B cell (primary cell): Measurements from ENCODE around the gene C1orf35. TPM values are rescaled to one million over a fixed set of nuclear protein-coding genes. Genes with fewer than 3 reads are reported as not detected.

Experiments
- ATAC-seq: fragments of 200-7000 bp; cut with Tn5 transposase; one replicate; pipeline ENCODE4 v1.10.0; 2021; ENCODE audit warnings: low read depth, mild to moderate bottlenecking, moderate number of reproducible peaks, moderate library complexity
- CTCF ChIA-PET: fragments of 350-600 bp; sonication (Branson Sonifier 250); formaldehyde crosslinking; loops from one replicate; lab custom pipeline; 2021; ENCODE audit warnings: antibody characterized with exemption, inconsistent platforms; lab: Charles Lee
- POLR2A ChIA-PET: fragments of 350-600 bp; sonication (Branson Sonifier 250); formaldehyde crosslinking; loops from one replicate; lab custom pipeline; 2021; ENCODE audit warnings: antibody characterized with exemption; lab: Charles Lee
- DNase-seq: peaks from one replicate; pipeline ENCODE4 v3.0.0; 2013
- H2AFZ ChIP-seq: 2 replicates; pipeline ENCODE4 v1.6.1; 2012; ENCODE audit warnings: mild to moderate bottlenecking, low read depth, low read length; ENCODE audit not compliant: insufficient read depth, poor library complexity, severe bottlenecking
- H3K27ac ChIP-seq, 2 donors: 1 replicate in 1 of 2; 2 replicates in 1 of 2; pipeline ENCODE4 v1.5.1; 2012 to 2013; ENCODE audit warnings: low read length in 2 of 2, mild to moderate bottlenecking in 2 of 2, moderate library complexity in 1 of 2
- H3K27me3 ChIP-seq, 4 experiments: fragments of 200-600 bp in 1 of 4; sonication (generic) in 1 of 4; replicated peaks in 1 of 4; 1 replicate in 2 of 4; 2 replicates in 2 of 4; pipeline versions ENCODE4 v1.6.1 to v1.7.0; 2013 to 2016; ENCODE audit warnings: low read length in 3 of 4, mild to moderate bottlenecking in 2 of 4, mixed read lengths in 1 of 4, moderate library complexity in 1 of 4; ENCODE audit not compliant: insufficient read depth in 4 of 4, control insufficient read depth in 3 of 4; ENCODE audit errors: control extremely low read depth in 1 of 4
- H3K36me3 ChIP-seq, 2 experiments: replicated peaks in 1 of 2; 1 replicate in 1 of 2; 2 replicates in 1 of 2; pipeline versions ENCODE4 v1.6.1 to v1.7.1; 2013; ENCODE audit warnings: low read length in 1 of 2; ENCODE audit not compliant: insufficient read depth in 2 of 2, control insufficient read depth in 1 of 2; ENCODE audit errors: control extremely low read depth in 1 of 2, extremely low read depth in 1 of 2
- H3K4me1 ChIP-seq, 2 donors: fragments of 200-600 bp in 1 of 2; sonication (generic) in 1 of 2; 1 replicate in 1 of 2; 2 replicates in 1 of 2; pipeline versions ENCODE4 v1.5.1 to v1.6.1; 2013 to 2017; ENCODE audit warnings: low read length in 2 of 2; ENCODE audit not compliant: control insufficient read depth in 2 of 2, insufficient read depth in 2 of 2
- H3K4me2 ChIP-seq: replicated peaks from 2 replicates; pipeline ENCODE3; 2012; ENCODE audit warnings: mild to moderate bottlenecking, low read depth, low read length; ENCODE audit not compliant: poor library complexity, severe bottlenecking
- H3K4me3 ChIP-seq, 5 experiments: fragments of 200-600 bp in 1 of 5; sonication (generic) in 1 of 5; 1 replicate in 3 of 5; 2 replicates in 2 of 5; pipeline versions ENCODE4 v1.5.1 to v1.7.0; 2011 to 2016; ENCODE audit warnings: low read length in 4 of 5, mild to moderate bottlenecking in 4 of 5, low read depth in 2 of 5, control low read depth in 1 of 5, moderate library complexity in 1 of 5; ENCODE audit not compliant: insufficient read depth in 1 of 5; ENCODE audit errors: control extremely low read depth in 1 of 5, extremely low read depth in 1 of 5
- H3K79me2 ChIP-seq: fragments of 200-600 bp; sonication (generic); one replicate; pipeline ENCODE4 v1.6.0; 2016; ENCODE audit warnings: low read length; ENCODE audit not compliant: control insufficient read depth, insufficient read depth
- H3K9ac ChIP-seq: fragments of 200-600 bp; sonication (generic); 2 replicates; pipeline ENCODE4 v1.6.1; 2017; ENCODE audit warnings: mild to moderate bottlenecking, low read length, moderate library complexity
- H3K9me3 ChIP-seq, 3 donors: one replicate each; pipeline versions ENCODE4 v1.6.1 to v1.7.1; 2013; ENCODE audit warnings: low read length in 2 of 3; ENCODE audit not compliant: control insufficient read depth in 2 of 3, insufficient read depth in 1 of 3; ENCODE audit errors: control extremely low read depth in 1 of 3
- H4K20me1 ChIP-seq: 2 replicates; pipeline ENCODE4 v1.6.0; 2012; ENCODE audit warnings: mild to moderate bottlenecking, low read length; ENCODE audit not compliant: insufficient read depth, control insufficient read depth, poor library complexity, severe bottlenecking
- H3K27ac Mint-ChIP-seq: one replicate; pipeline ENCODE4 v1.8.0; 2021; ENCODE audit warnings: mixed read lengths
- H3K27me3 Mint-ChIP-seq: one replicate; pipeline ENCODE4 v1.8.0; 2021; ENCODE audit warnings: mixed read lengths
- H3K4me1 Mint-ChIP-seq: one replicate; pipeline ENCODE4 v1.8.0; 2021; ENCODE audit warnings: mixed read lengths
- H3K4me3 Mint-ChIP-seq: one replicate; pipeline ENCODE4 v1.8.0; 2021; ENCODE audit warnings: mixed read lengths
- H3K9me3 Mint-ChIP-seq: one replicate; pipeline ENCODE4 v1.8.0; 2022; ENCODE audit warnings: mixed read lengths; ENCODE audit not compliant: insufficient read depth
- CTCF ChIP-seq: fragments of 200-600 bp; IDR thresholded peaks from one replicate; pipeline ENCODE4 v1.8.0; 2022; ENCODE audit warnings: antibody characterized with exemption, mild to moderate bottlenecking
- EZH2 ChIP-seq: IDR thresholded peaks from 2 replicates; pipeline ENCODE4 v1.6.1; 2012; ENCODE audit warnings: borderline replicate concordance, low read depth, mild to moderate bottlenecking, moderate library complexity, low read length; ENCODE audit not compliant: insufficient read depth, poor library complexity, severe bottlenecking
- WGBS: methylation state at CpG from one replicate; pipeline ENCODE4 v1.1.5; 2013; ENCODE audit warnings: missing lambda C conversion rate; ENCODE audit not compliant: insufficient coverage; 5-methylcytosine and 5-hydroxymethylcytosine counted together
- intact Hi-C: fragments of 100-400 bp; cut with micrococcal nuclease; formaldehyde crosslinking; loops from one replicate; pipeline ENCODE4 v1.10.0; 2022
- polyA plus RNA-seq: library from polyadenylated mRNA; depleted of rRNA; stranded (reverse); fragments of >200 nt; gene quantifications from 2 replicates; pipeline ENCODE4 v1.2.3, GENCODE V29; 2012
- total RNA-seq, 2 donors: library from RNA; stranded (reverse); fragments of 120-200 nt in 1 of 2; gene quantifications; 1 replicate in 1 of 2; 2 replicates in 1 of 2; pipeline versions ENCODE4 v1.2.3 to v1.2.4, GENCODE V29; 2013 to 2022

C1orf35 gene
- total and polyA plus RNA-seq, 2 donors (not counting 1 experiment from before 2014, with no cell fraction given), result 24.1 to 41.0 TPM

GRCh38 chr1:228134591-228134990 is 31.5 kb upstream of the C1orf35 start:
- intact Hi-C loops, result loop anchor here (5.0 kb wide), 1 partner anchor 368 kb away; no protein-coding TSS in a partner anchor
- Histone ChIP-seq H2AFZ (no peak overlapping the region), H3K4me2 (no peak overlapping the region), H3K9ac (no peak overlapping the region), H3K79me2 (no peaks in the 10 kb centered on the region), H3K4me3 (no peak overlapping the region), H3K4me1 (peaks cover 25 to 38% of the 10 kb centered on the region in 2 donors), H4K20me1 (no peaks in the 10 kb centered on the region), H3K9me3 (peaks cover 0 to 10% (median 0%) of the 10 kb centered on the region in 3 donors), H3K27ac (no peak overlapping the region), H3K27me3 (peaks cover 0 to 3% (median 1%) of the 10 kb centered on the region in 4 experiments), H3K36me3 (no peaks in the 10 kb centered on the region)
- TF ChIP-seq EZH2 (no peak), CTCF (no peak)
- Mint-ChIP-seq H3K4me3 (no peak overlapping the region), H3K9me3 (no peaks in the 10 kb centered on the region), H3K27ac (no peak overlapping the region), H3K27me3 (peaks cover 6% of the 10 kb centered on the region), H3K4me1 (peaks cover 34% of the 10 kb centered on the region)
- ATAC-seq, result no peak
- WGBS, result 92% methylated on average over 6 of the region's 12 CpGs
- CTCF ChIA-PET, result interaction anchor here (1.2 to 1.4 kb wide), 3 partner anchors 30 to 380 kb away, joined by 3 to 10 read pairs (median 6); partner anchors contain the start of gene IBA57
- POLR2A ChIA-PET, result no interaction called here
- no peak for DNase-seq

GRCh38 chr1:228131766-228132165 is 28.6 kb upstream of the C1orf35 start:
- no peaks in the 10 kb centered on the region for H3K9me3 Mint-ChIP-seq
- CTCF ChIA-PET, result interaction anchor here (1.2 to 4.0 kb wide), 7 partner anchors 9 to 384 kb away, joined by 4 to 73 read pairs (median 8); partner anchors contain the start of gene IBA57
- H3K4me3 ChIP-seq, result no peak overlapping the region
- H3K27me3 ChIP-seq, result peaks cover 0 to 3% (median 1%) of the 10 kb centered on the region in 4 experiments
- H3K4me3 Mint-ChIP-seq, result no peak overlapping the region
- ATAC-seq, result no peak
- H4K20me1 ChIP-seq, result no peaks in the 10 kb centered on the region
- intact Hi-C loops, result loop anchor here (1.0 to 5.0 kb wide), 5 partner anchors 9 to 384 kb away; partner anchors contain the start of gene GUK1
- H3K4me1 Mint-ChIP-seq, result peaks cover 14% of the 10 kb centered on the region
- no peak overlapping the region for H2AFZ ChIP-seq
- no peak overlapping the region for H3K27ac Mint-ChIP-seq
- no peaks in the 10 kb centered on the region for H3K36me3 ChIP-seq
- POLR2A ChIA-PET, result no interaction called here
- no peak for TF ChIP-seq EZH2
- no peak for TF ChIP-seq CTCF
- H3K79me2 ChIP-seq, result no peaks in the 10 kb centered on the region
- 92% methylated on average over 1 of the region's 2 CpGs for WGBS
- H3K27ac ChIP-seq, result no peak overlapping the region
- peaks cover 2 to 10% of the 10 kb centered on the region in 2 donors for H3K4me1 ChIP-seq
- no peak for DNase-seq
- H3K4me2 ChIP-seq, result no peak overlapping the region
- peaks cover 17% of the 10 kb centered on the region for H3K27me3 Mint-ChIP-seq
- H3K9ac ChIP-seq, result no peak overlapping the region
- no peaks in the 10 kb centered on the region for H3K9me3 ChIP-seq
